Astrocyte (in vitro differentiated cells and primary cell): Measurements from ENCODE around the gene CHCT1. TPM values are rescaled to one million over a fixed set of nuclear protein-coding genes. Genes with fewer than 3 reads are reported as not detected.

Experiments
- DNase-seq: peaks from one replicate; pipeline ENCODE4 v3.0.0-alpha.2; 2010; ENCODE audit warnings: low read depth
- FAIRE-seq: peaks from 2 replicates; lab custom pipeline; 2011; peaks lifted over from hg19 to GRCh38; lab: Jason Lieb, UNC
- H2AFZ ChIP-seq: 2 replicates; pipeline ENCODE4 v1.6.0; 2012; ENCODE audit warnings: low read depth, low read length, inconsistent platforms
- H3K27ac ChIP-seq: 2 replicates; pipeline ENCODE4 v1.5.1; 2011; ENCODE audit warnings: low read depth, low read length, inconsistent platforms
- H3K27me3 ChIP-seq: 2 replicates; pipeline ENCODE4 v1.6.0; 2011; ENCODE audit warnings: low read length, inconsistent platforms; ENCODE audit not compliant: insufficient read depth
- H3K36me3 ChIP-seq: 2 replicates; pipeline ENCODE4 v1.5.1; 2011; ENCODE audit warnings: low read length, inconsistent platforms; ENCODE audit not compliant: insufficient read depth
- H3K4me1 ChIP-seq: 2 replicates; pipeline ENCODE4 v1.5.1; 2011; ENCODE audit warnings: low read length, inconsistent platforms; ENCODE audit not compliant: insufficient read depth
- H3K4me2 ChIP-seq: 2 replicates; pipeline ENCODE4 v1.6.0; 2012; ENCODE audit warnings: low read length, inconsistent platforms
- H3K4me3 ChIP-seq: 2 replicates; pipeline ENCODE4 v1.5.1; 2011; ENCODE audit warnings: low read depth, mild to moderate bottlenecking, low read length, inconsistent platforms; ENCODE audit not compliant: insufficient read depth
- H3K79me2 ChIP-seq: 2 replicates; pipeline ENCODE4 v1.6.0; 2012; ENCODE audit warnings: mild to moderate bottlenecking, low read length, inconsistent platforms; ENCODE audit not compliant: insufficient read depth
- H3K9ac ChIP-seq: 2 replicates; pipeline ENCODE4 v1.6.0; 2012; ENCODE audit warnings: mild to moderate bottlenecking, low read length, inconsistent platforms
- H3K9me3 ChIP-seq: 2 replicates; pipeline ENCODE4 v1.5.1; 2012; ENCODE audit warnings: low read depth, mild to moderate bottlenecking, low read length, inconsistent platforms; ENCODE audit not compliant: insufficient read depth
- H4K20me1 ChIP-seq: 2 replicates; pipeline ENCODE4 v1.6.0; 2012; ENCODE audit warnings: low read length, inconsistent platforms; ENCODE audit not compliant: insufficient read depth
- H3K27ac Mint-ChIP-seq: one replicate; pipeline ENCODE4 v1.8.0; 2021; ENCODE audit warnings: mild to moderate bottlenecking, mixed read lengths; ENCODE audit not compliant: unreplicated experiment
- H3K27me3 Mint-ChIP-seq: one replicate; pipeline ENCODE4 v1.8.0; 2021; ENCODE audit warnings: low read depth, mixed read lengths; ENCODE audit not compliant: unreplicated experiment
- H3K36me3 Mint-ChIP-seq: one replicate; pipeline ENCODE4 v1.8.0; 2021; ENCODE audit warnings: low read depth, mixed read lengths; ENCODE audit not compliant: unreplicated experiment
- H3K4me1 Mint-ChIP-seq: one replicate; pipeline ENCODE4 v1.8.0; 2021; ENCODE audit warnings: low read depth, mixed read lengths; ENCODE audit not compliant: unreplicated experiment
- H3K4me3 Mint-ChIP-seq: one replicate; pipeline ENCODE4 v1.8.0; 2021; ENCODE audit warnings: mild to moderate bottlenecking, moderate library complexity, mixed read lengths; ENCODE audit not compliant: unreplicated experiment
- H3K9me3 Mint-ChIP-seq: one replicate; pipeline ENCODE4 v1.8.0; 2021; ENCODE audit warnings: mild to moderate bottlenecking, mixed read lengths; ENCODE audit not compliant: unreplicated experiment
- EZH2 ChIP-seq: IDR thresholded peaks from 2 replicates; pipeline ENCODE4 v1.6.1; 2012; ENCODE audit warnings: mild to moderate bottlenecking, low read length, inconsistent platforms; ENCODE audit not compliant: insufficient read depth
- total RNA-seq: library from RNA; stranded (reverse); gene quantifications from 2 replicates; pipeline ENCODE4 v1.2.1, GENCODE V29; 2021
- TF ChIP-seq, protein P1 (sequence below): IDR thresholded peaks from 2 replicates; pipeline ENCODE4 v1.5.1; 2011; ENCODE audit warnings: low read depth, mild to moderate bottlenecking, inconsistent platforms, low read length, moderate library complexity; ENCODE audit not compliant: insufficient read depth

Gene CHCT1
- total RNA-seq, 1 donor from 2014 or later: not detected

DNA sequence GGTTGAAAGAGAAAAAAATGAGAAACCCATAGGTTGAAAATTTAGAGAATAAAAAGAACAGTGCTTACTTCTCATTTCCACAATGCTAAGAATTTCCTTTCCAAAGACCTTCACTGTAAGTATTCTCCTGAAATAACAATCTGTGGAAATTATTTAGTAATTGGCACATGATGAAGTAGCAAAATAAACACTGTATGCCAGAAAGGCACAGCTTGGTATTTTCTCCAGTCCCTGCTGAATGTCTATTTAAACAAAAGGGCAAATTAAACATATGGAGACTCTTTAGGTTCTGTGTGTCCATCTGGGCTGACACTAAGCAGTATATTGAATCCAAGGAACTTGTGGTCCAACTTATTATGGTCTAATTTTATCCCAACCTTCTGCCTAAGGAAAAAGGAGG, 46.1 kb downstream of the CHCT1 start:
- TF ChIP-seq, protein P1, sequence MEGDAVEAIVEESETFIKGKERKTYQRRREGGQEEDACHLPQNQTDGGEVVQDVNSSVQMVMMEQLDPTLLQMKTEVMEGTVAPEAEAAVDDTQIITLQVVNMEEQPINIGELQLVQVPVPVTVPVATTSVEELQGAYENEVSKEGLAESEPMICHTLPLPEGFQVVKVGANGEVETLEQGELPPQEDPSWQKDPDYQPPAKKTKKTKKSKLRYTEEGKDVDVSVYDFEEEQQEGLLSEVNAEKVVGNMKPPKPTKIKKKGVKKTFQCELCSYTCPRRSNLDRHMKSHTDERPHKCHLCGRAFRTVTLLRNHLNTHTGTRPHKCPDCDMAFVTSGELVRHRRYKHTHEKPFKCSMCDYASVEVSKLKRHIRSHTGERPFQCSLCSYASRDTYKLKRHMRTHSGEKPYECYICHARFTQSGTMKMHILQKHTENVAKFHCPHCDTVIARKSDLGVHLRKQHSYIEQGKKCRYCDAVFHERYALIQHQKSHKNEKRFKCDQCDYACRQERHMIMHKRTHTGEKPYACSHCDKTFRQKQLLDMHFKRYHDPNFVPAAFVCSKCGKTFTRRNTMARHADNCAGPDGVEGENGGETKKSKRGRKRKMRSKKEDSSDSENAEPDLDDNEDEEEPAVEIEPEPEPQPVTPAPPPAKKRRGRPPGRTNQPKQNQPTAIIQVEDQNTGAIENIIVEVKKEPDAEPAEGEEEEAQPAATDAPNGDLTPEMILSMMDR: no peak
- TF ChIP-seq EZH2: no peak
- no peak overlapping the region for H2AFZ ChIP-seq
- Mint-ChIP-seq H3K4me1 (peaks cover 6% of the 10 kb centered on the region), H3K36me3 (peaks cover 26% of the 10 kb centered on the region), H3K27ac (no peak overlapping the region), H3K9me3 (peaks cover 2% of the 10 kb centered on the region), H3K4me3 (no peak overlapping the region), H3K27me3 (no peaks in the 10 kb centered on the region)
- H3K36me3 ChIP-seq: peaks cover 22% of the 10 kb centered on the region
- peak; percentile 3 for DNase-seq
- no peak overlapping the region for H3K27ac ChIP-seq
- no peaks in the 10 kb centered on the region for H3K27me3 ChIP-seq
- peak; percentile 20 for FAIRE-seq
- no peak overlapping the region for H3K4me3 ChIP-seq
- peaks cover 8% of the 10 kb centered on the region for H3K79me2 ChIP-seq
- no peak overlapping the region for H3K9ac ChIP-seq
- no peaks in the 10 kb centered on the region for H3K9me3 ChIP-seq
- peaks cover 8% of the 10 kb centered on the region for H3K4me1 ChIP-seq
- H4K20me1 ChIP-seq: no peaks in the 10 kb centered on the region
- no peak overlapping the region for H3K4me2 ChIP-seq

DNA sequence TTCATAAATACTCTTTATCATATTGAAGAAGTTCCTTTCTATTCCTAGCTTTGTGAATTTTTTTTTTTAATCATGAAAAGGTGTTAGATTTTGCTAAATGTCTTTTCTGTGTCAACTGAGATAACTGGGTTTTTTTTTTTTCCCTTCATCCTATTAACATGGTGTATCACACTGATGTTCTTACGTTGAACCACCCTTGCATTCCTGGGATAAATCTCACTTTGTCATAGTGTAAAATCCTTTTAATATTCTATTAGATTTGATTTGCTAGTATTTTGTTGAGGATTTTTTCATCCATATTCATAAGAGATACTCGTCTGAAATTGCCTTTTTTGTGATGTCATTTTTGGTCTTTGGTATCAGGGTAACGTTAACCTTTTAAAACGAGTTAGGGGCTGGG, 49.2 kb downstream of the CHCT1 start:
- DNase-seq (no peak), FAIRE-seq (no peak)
- Histone ChIP-seq H3K36me3 (peaks cover 8% of the 10 kb centered on the region), H3K4me1 (peaks cover 8% of the 10 kb centered on the region), H3K27ac (no peak overlapping the region), H3K79me2 (peaks cover 8% of the 10 kb centered on the region), H3K27me3 (no peaks in the 10 kb centered on the region), H2AFZ (no peak overlapping the region), H3K9me3 (no peaks in the 10 kb centered on the region), H3K9ac (no peak overlapping the region), H3K4me3 (no peak overlapping the region), H4K20me1 (no peaks in the 10 kb centered on the region), H3K4me2 (no peak overlapping the region)
- peaks cover 2% of the 10 kb centered on the region for H3K9me3 Mint-ChIP-seq
- no peak overlapping the region for H3K4me3 Mint-ChIP-seq
- H3K27me3 Mint-ChIP-seq: no peaks in the 10 kb centered on the region
- H3K27ac Mint-ChIP-seq: no peak overlapping the region
- TF ChIP-seq, protein P1: no peak
- TF ChIP-seq EZH2: no peak
- peaks cover 6% of the 10 kb centered on the region for H3K4me1 Mint-ChIP-seq
- H3K36me3 Mint-ChIP-seq: peaks cover 18% of the 10 kb centered on the region

- no peak overlapping the region for H3K4me2 ChIP-seq
- Mint-ChIP-seq H3K4me3 (no peak overlapping the region), H3K36me3 (peaks cover 18% of the 10 kb centered on the region), H3K27ac (no peak overlapping the region), H3K27me3 (no peaks in the 10 kb centered on the region), H3K9me3 (peaks cover 2% of the 10 kb centered on the region), H3K4me1 (peaks cover 6% of the 10 kb centered on the region)
- H3K4me1 ChIP-seq: peaks cover 8% of the 10 kb centered on the region
- H3K9me3 ChIP-seq: no peaks in the 10 kb centered on the region
- no peak overlapping the region for H3K4me3 ChIP-seq
- H4K20me1 ChIP-seq: peaks cover 3% of the 10 kb centered on the region
- no peak for TF ChIP-seq EZH2
- TF ChIP-seq, protein P1: no peak
- H3K36me3 ChIP-seq: peaks cover 12% of the 10 kb centered on the region
- FAIRE-seq (no peak), DNase-seq (no peak)
- no peaks in the 10 kb centered on the region for H3K27me3 ChIP-seq
- no peak overlapping the region for H3K27ac ChIP-seq
- H2AFZ ChIP-seq: no peak overlapping the region
- H3K9ac ChIP-seq: no peak overlapping the region
- H3K79me2 ChIP-seq: peaks cover 12% of the 10 kb centered on the region
Measured at GRCh38 chr17:60472449-60472848, 50.2 kb downstream of the CHCT1 start.
